ACHN (cell line): ENCODE data around the gene SPRED2.
A peak's percentile ranks its signal among the peaks of the same experiment; 100 is the strongest.

ENCODE experiments used
- DNase-seq: peaks from one replicate; pipeline ENCODE4 v3.0.0-alpha.2; 2015
- in situ Hi-C: cut with HindIII; loops from 2 replicates; pipeline ENCODE4 v1.10.0; 2017; ENCODE audit warnings: low sequenced_read_pairs, low pct_ligation_motif_present, low pct_unique_long_range_greater_than_20kb

The SPRED2 gene

DNA sequence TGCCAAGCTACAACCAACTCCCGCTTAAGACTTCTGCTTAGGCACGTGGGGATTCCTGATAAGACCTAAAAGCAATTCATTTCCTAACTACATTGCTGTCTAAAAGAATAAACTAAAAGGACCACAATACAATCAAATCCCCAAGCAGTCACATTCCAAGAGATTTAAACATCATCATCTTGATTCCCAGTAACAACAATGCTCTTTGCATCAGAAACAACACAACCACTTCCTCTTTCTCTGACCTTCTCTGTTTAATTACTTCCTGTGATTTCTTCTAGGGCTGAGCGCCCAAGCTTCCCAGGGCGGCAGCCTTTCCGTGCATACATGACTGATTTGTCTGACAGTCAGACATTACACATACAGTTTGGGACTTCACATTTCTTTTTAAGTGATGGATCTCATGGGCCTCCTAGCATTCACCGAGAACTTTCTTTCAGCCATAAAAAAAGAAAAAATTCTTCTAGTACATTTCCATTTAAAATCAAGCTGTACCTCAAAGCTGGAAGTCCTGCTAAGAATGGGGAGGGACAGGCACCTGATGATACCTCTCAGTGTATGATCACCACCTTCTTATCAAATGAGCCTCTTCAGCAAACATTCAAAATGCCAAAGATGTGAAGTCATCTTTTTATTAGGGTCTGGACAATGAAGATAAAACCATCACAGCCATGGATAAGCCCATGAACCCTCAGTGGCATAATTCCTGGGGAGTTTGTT lies 11.5 kb downstream of the SPRED2 start:
- peak; percentile 68 for DNase-seq
- in situ Hi-C loops, result no loop called here

DNA sequence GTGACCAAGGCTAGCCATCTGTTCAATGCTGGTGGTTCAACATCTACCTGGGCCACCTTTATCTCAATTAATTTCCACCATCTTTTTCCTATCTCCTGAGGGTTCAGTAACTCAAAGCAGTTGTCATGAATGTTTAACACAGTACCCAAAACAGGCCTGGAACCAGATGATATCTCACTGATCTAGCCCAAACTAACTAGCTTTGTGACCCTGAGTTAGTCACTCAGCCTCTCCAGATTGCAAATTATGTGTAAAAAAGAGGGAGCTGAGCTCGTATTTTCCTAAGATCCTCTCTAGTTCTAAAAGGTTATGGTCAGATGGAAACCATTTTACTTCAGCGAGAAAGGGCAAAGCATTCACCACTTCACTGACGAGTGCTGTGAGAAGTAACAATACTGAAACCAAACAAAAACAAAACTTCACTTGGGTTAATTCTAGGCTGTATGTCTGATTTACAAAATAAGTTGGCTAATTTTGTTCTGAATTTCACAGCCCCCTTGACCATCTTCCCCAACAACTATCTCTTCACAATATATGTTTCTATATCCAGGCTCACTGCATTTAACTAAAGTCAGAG lies 14.8 kb downstream of the SPRED2 start:
- in situ Hi-C loops, result no loop called here
- DNase-seq, result no peak

DNA sequence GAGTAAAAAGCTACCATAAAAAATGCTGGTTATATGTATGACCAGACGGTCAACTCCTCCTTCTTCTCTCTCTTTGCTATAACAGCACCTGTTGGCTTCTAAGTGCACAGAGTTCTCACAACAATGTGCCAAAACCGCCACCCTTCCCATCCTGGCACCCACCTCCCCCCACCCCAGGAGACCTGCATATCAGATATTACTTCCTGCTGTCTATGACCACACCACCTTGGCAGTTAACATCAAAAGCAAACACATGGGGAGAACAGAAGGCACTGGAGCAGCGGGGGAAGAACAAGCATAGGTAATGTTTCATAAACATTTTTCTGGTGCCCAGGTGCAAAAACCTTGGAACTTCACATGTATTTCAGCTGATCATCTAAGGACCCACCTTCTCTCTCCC lies 15.5 kb downstream of the SPRED2 start:
- no peak for DNase-seq
- in situ Hi-C loops, result no loop called here

DNA sequence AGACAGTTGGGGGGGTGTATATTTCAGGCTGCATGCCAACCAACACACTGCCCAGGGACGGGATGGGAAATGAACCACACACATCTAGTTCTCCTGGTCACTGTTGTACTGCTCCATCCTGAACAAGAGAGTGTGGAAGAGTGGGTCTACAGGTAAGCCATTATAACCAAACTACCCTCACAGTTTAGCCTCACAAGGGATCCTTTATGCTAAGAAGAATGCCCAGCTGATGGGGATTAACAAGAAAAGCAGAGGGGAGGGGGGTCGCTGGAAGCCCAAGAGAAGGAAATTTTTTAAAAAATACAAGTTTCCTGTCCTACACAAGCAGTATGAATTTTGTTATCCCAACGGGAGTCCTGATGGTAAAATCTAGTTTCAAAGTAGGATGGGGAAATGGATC lies 16.1 kb downstream of the SPRED2 start:
- DNase-seq, result no peak
- in situ Hi-C loops, result no loop called here

DNA sequence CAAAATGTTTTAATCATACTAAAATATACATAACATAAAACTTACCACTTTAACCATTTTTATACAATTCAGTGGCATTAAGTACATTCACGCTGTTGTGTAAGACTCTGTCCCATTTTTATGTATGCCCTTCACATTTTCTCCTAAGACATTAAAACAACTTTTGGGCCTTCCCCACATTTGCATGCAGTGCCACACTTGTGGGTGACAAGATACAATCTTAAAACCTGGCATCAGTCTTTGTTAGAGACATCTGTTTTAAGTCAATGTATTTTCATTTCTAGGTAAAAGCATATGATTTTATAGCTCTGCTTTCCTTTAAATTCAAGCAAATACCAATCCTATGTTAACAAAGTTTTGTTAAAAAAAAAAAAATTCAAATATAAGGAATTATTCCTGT lies 17.3 kb downstream of the SPRED2 start:
- no peak for DNase-seq

DNA sequence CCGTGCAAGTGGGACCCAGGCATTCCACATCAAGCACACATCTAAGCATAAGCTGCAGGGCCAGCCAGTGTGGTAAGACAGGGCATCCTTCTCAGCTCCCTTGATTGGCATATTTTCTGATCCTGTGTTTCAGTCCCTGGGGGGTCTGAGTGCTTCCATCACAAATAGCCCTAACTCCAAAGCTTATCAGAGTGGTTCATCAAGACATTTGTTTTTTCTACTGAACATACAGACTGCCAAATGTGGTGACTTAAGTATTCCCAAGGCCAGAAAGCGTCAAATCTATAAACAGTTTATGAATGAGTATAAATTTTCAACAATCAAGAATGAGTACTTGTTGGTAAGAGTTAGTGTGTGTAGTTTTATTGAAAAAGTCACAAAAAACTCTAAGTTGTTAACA lies 18.8 kb downstream of the SPRED2 start:
- in situ Hi-C loops, result no loop called here
- no peak for DNase-seq

More for the DNA sequence above, 17.3 kb downstream of the SPRED2 start:
- in situ Hi-C loops, result no loop called here

DNA sequence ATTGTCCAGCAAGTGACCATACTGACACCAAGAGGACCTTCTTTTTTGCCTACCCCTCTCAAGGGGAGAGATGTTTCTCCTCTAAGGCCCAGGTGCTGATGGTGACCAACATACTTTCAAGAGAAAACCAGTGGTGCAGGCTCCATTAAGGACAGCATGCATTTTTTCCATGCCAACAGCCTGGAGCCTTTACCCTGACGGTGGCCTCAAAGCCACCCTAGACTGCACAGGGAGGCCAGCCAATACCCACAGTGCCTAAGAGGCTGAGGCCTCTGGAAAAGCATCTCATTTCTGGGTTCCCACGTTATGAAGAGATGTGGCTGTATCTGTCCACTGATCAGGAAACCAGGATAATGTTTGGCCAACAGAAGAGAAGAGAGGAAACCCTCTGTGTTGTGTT lies 19.3 kb downstream of the SPRED2 start:
- DNase-seq, result no peak
- in situ Hi-C loops, result no loop called here

DNA sequence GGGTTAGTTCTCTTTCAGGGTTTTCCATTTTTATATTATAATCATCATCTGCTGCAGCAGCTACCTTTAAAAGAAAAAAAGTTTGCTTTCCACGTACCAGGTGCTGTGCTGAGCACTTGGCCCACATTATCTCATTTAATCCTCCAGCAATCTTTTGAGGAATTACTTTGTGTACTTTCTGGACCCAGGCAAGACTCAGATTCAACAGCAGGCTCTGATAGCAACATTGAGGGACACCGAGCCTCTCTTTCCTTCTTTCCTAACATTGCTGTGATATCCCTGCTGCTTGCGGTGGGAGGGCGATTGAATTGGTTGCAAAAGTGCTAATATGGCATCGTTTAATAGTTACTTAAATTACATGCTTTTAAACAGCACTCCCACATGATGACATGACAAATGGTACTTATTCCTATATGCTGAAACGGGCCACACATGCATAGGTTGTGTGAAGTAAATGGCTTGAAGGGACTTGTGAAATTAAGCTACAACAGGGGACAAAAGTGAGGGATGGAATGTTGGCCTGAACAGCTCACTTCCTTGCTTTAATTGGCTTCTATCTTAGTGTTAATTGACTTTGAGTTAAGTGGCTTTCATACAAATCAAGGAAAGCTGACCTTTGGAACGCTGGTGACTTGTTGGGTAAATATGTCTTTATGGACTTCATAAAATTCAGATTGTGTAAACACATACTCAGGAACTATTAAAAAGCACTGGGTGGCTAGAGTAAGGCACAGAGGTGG lies 21.2 kb downstream of the SPRED2 start:
- in situ Hi-C loops, result no loop called here
- no peak for DNase-seq

DNA sequence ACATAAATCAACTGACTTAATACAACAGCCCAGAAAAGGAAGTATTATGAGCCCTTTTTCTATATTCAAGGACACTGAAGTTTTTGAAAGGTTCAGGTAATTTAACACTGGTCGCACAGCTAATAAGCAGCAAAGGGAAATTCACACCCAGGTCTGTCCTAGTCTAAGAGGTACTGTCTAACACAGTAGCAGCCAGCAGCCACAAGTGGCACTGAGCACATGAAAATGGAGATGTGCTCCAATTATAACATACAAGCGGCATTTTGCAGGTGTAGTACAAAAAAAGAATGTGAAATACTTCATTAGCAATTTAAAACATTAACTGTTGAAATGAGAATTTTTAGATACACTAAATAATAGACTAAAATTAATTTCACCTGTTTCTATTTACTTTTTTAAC lies 23.4 kb downstream of the SPRED2 start:
- in situ Hi-C loops, result no loop called here
- no peak for DNase-seq

DNA sequence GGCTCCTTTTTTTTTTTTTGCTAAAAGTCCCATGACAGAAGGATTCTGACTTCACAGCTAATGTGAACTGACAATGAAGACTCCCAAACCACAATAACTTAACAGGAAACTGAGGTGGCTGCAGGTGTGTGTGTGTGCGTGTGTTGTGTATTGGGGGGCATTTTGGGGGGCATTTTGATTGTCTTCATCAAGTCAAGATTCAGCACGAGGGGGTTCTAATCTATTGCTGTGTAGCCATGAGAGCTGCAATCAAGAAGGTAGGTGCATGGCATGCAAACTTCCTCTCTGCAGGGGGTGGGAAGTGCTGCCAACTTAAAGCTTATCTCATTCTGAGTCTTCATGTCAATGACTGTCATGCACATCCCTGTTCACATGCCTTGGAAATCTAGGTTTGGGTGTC lies 25.2 kb downstream of the SPRED2 start:
- peak; percentile 33 for DNase-seq
- in situ Hi-C loops, result no loop called here

DNA sequence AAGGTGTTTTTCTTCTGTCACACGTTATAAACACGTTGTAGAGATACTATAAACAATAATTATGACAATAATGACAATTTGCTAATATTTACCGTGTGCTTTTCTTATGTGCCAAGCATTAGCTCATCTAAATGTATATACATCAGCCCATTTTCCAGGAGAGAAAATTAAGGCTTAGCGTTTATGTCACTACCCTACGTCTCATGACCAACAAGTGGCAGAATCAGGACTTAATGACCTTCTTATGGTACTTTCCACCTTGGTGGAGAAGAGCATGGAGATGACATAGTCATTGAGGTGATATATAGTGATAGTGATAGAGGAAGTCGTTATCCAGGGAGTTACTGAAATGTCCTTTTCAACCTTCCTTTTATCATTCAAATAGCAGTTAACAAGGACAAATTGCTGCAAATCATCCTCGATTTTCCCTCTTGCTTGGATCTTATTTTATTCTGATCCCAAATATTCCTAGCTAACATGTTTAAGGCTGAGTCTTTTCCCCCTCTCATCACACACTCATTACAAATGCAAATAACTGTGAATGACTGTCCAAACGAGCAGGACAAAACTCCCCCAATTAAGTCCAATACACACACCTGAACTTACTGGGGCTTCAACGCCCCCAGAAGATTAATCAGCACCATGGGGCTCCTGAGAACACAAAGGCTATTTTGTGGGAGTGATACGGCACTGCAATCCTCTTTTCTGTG lies 27.3 kb downstream of the SPRED2 start:
- in situ Hi-C loops, result no loop called here
- no peak for DNase-seq

DNA sequence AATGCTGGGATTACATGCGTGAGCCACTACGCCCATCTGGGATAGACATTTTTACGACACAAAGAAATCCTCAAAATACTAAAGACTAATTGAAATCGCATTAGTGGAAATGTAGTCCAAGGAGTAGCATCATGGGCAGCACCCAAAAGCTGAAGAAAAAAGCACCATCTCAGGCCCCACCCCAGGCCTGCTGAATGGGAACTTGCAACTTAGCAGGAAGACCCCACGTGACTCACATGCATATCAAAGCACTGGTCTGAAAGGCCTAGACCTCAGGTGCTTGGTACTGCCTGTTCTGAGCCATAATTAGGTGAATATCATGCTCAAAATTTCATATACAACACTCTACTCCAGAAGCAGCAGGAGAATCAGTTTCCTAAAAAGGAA lies 28.9 kb downstream of the SPRED2 start:
- no peak for DNase-seq

DNA sequence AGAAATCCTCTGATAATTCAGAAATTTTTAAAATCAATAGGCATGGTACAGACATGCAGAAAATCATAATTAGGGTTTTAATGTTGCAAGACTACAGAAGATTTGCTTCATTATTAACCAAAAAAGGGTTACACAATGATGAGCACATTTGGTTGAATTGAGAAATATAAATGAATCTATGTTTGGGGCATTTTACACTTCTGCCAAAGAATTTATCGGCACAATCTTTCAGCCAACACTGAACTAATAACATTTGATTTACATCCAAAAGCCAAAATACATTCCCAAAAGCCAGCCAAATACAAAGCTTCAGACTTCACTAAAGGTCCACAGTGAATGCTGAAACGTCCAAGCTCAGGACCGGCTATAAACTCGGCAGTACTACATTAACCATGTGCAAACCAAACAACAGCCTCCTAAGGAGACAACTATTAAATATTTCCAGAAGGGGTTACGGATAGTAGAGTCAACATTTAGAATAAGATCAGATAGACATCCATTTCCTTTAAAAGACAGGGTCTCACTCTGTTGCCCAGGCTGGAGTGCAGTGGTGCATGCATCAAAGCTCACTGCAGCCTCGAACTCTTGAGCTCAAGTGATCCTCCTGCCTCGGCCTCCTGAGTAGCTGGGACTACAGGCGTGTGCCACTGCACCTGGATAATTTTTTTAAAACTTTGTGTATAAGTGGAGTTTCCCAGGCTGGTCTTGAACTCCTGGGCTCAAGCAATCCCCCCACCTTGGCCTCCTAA lies 29.4 kb downstream of the SPRED2 start:
- DNase-seq, result no peak
- in situ Hi-C loops, result no loop called here

More for the DNA sequence above, 28.9 kb downstream of the SPRED2 start:
- in situ Hi-C loops, result no loop called here

DNA sequence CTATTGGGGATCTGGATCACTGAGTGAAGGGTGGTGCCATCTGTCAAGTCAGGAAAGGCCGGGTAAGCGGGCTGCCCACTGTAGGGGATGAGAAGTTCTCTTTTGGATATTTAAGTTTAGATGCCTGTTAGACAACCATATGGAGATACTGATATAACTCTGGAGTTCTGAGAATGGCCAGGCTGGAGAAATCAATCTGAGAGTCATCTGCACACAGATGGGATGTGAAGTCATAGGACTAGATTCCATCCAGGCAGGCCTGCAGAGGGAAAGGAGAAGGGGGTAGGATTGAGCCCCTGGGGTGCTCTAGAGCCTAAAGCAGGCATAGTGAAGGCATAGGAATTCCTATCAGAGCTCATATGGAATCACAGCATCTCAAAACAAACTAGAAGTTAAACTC lies 30.1 kb downstream of the SPRED2 start:
- DNase-seq, result no peak
- in situ Hi-C loops, result no loop called here

DNA sequence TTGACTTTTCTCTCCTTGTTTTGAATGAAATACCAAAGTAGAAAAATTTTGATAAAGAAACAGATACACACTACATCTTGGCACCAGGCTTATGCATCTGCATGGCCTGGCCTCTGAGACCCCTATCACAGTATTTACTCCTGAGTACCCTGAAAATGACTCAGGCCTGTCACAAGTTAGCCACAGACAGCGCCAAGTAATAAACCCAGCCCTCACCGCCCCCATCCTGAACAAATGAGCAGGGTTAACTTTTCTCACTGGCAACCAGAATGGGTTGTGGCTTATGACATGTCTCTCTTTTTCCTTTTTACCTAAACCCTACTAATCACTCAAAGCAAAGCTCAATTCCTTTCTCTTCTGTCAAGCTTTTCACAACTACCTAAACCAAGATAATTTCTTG lies 35.3 kb downstream of the SPRED2 start:
- DNase-seq, result no peak
- in situ Hi-C loops, result no loop called here

DNA sequence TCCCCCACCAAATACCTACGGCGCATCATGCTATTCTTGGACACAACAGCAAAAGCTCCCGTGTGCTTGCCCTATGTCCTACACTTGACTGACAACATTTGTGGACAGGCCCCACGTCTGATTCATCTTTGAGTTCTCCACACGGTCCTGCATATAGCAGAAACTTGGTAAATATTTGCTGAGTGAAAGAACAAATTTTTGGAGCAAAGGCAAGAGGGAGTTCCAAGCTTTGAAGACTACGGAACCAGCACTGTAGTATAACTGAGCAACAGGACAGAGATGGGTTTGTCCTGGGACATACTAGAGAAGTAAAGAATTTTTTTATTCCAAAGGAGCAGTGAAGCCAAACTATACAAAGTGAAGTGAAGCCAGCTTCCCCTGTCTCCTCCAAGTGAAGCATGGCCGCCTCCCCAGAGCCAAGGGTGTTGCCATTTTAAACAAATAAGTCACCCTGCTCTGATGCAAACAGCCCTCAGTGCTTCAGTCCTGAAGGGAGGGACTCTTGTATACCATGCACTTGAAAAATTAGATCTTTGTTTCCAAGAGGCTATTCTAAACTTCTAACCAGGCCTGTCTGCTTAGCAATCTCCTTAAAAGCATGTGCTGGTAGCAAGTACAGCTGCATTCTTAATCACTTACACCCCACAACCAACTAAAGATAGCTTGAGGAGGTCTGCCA lies 35.9 kb downstream of the SPRED2 start:
- in situ Hi-C loops, result no loop called here
- DNase-seq, result no peak

DNA sequence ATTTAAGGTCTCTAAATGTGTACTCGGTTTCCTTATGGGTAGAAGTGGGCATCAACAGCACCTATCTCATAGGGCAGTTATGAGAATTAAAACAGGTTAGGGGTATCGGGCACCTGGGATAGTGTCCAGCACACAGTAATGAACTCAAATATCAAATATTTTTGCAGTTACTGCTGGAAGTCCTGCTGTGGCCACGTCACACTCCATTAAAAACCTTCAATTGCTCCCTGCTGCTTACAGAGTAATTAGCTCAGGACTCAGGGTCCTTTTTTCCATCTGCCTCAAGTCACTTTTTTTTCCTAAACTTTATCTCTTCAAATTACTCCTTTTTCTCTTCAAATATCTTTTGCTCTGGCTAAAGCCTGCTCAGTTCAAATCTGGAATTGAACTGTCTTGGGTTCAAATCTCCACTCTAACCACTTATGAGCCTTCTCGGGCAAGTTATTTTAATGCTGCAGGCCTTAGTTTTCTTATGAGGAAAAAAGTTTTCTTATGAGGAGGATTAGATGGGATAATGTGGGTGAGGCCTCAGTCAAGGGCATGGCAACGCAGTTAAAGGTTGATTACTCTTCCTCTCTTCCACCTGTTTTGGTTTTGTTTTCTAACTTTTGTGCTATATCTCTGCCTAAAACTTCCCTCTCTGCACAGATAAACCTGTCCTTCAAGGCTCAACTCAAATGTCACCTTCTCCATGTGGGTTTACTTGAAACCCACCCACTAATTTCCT lies 36.6 kb downstream of the SPRED2 start:
- no peak for DNase-seq
- in situ Hi-C loops, result no loop called here
